GM06990 (cell line): ENCODE results near the gene C19orf73.
A peak's percentile ranks its signal among the peaks of the same experiment; 100 is the strongest.

Experiments used
- DNase-seq: peaks from one replicate; pipeline ENCODE4 v3.0.0-alpha.2; 2011; ENCODE audit not compliant: insufficient read length; ENCODE audit errors: extremely low read depth
- H3K27me3 ChIP-seq: replicated peaks from 2 replicates; pipeline ENCODE4 v1.6.0; 2011; ENCODE audit warnings: low read length; ENCODE audit not compliant: control insufficient read depth, insufficient read depth
- H3K36me3 ChIP-seq: 2 replicates; pipeline ENCODE4 v1.5.1; 2011; ENCODE audit warnings: low read length; ENCODE audit not compliant: control insufficient read depth, insufficient read depth
- H3K4me3 ChIP-seq: replicated peaks from 2 replicates; pipeline ENCODE4 v1.5.1; 2011; ENCODE audit warnings: low read depth, mild to moderate bottlenecking, control low read depth, low read length
- TF ChIP-seq, protein P1 (sequence below): IDR thresholded peaks from 2 replicates; pipeline ENCODE4 v1.5.1; 2011; ENCODE audit warnings: low read length, control low read depth, mild to moderate bottlenecking, inconsistent platforms; ENCODE audit not compliant: insufficient read depth, poor library complexity, severe bottlenecking

C19orf73 gene, protein sequence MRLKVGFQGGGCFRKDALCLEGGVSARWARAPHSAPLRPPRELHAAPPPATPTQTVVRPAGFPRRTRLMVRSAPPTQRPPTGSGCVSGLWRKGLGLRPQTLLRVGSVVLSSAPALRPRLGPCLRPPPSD

DNA sequence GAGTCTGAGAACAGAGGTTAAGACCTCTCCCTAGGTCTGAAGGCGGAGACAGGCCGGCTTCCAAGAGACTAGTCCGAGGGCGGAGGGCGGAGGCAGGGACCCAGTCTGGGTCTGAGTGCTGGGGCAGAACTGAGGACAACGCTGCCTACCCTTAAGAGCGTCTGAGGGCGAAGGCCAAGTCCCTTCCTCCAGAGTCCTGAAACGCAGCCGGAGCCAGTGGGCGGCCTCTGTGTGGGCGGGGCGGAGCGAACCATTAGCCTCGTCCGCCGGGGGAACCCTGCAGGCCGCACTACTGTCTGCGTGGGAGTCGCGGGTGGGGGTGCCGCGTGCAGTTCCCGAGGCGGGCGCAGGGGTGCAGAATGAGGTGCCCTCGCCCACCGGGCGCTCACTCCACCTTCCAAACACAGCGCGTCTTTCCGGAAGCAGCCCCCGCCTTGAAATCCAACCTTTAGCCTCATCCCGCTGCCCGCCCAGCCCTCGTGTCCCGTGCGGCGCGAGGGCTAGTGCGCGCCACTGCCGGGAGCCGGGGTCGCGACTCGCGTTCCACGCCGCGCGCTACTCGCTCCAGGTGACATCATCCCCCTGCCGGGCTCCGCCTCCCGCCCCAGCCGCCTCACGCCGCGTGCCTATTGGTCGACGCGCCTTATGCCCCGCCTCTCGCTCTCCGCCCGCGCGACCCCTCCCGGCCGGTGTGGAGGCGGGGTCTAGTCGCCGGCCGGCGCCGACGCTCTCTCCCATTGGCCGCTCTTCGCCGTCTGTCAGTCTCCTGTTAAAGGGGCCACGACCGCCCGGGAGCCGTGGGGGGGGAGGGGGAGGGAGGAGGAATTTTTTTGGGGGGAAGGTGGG lies at the start of gene C19orf73:
TSS of gene C19orf73 (minus strand) at position 579 of the 846 bp plus-strand sequence. CDS start at position 458, 121 bp downstream.
- Histone ChIP-seq H3K27me3 (no peaks in the 10 kb centered on the region; the same call in 1 of the 2 replicates), H3K4me3 (peak within 1 kb of the TSS; percentile 73), H3K36me3 (no peaks in the 10 kb centered on the region)
- DNase-seq, result peak; percentile 97
- TF ChIP-seq, protein P1, sequence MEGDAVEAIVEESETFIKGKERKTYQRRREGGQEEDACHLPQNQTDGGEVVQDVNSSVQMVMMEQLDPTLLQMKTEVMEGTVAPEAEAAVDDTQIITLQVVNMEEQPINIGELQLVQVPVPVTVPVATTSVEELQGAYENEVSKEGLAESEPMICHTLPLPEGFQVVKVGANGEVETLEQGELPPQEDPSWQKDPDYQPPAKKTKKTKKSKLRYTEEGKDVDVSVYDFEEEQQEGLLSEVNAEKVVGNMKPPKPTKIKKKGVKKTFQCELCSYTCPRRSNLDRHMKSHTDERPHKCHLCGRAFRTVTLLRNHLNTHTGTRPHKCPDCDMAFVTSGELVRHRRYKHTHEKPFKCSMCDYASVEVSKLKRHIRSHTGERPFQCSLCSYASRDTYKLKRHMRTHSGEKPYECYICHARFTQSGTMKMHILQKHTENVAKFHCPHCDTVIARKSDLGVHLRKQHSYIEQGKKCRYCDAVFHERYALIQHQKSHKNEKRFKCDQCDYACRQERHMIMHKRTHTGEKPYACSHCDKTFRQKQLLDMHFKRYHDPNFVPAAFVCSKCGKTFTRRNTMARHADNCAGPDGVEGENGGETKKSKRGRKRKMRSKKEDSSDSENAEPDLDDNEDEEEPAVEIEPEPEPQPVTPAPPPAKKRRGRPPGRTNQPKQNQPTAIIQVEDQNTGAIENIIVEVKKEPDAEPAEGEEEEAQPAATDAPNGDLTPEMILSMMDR, result no peak

DNA sequence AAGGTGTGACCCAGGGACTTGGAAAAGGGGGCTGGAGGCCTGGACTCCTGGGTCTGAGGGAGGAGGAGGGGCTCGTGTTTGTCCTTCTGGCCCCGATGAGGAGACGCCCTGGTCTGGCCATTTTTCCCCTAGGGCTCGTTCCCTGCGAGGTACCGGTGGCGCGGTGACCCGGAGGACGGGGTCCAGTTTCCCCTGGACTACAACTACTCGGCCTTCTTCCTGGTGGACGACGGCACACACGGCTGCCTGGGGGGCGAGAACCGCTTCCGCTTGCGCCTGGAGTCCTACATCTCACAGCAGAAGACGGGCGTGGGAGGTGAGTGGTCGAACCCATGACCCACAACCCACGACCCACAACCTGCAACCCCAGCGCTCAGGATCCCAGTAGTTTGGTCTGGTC lies 49.5 kb upstream of the C19orf73 start:
- Histone ChIP-seq H3K36me3 (no peaks in the 10 kb centered on the region), H3K27me3 (peaks cover 2% of the 10 kb centered on the region; the same call in 1 of the 2 replicates), H3K4me3 (no peak overlapping the region)
- DNase-seq, result no peak
- TF ChIP-seq, protein P1, result no peak

DNA sequence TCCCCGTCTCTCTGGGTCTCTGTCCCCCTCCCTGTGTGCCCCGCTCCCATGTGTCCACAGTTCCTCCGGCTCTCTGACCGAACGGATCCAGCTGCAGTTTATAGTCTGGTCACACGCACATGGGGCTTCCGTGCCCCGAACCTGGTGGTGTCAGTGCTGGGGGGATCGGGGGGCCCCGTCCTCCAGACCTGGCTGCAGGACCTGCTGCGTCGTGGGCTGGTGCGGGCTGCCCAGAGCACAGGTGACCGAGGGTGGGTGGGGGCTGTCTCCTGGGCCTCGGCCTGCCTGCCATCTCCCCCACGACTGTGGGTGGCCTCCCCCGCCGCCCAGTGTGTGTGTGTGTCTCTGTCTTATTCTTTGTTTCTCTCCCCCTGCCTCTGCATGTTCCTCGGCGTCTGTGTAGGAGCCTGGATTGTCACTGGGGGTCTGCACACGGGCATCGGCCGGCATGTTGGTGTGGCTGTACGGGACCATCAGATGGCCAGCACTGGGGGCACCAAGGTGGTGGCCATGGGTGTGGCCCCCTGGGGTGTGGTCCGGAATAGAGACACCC lies 49.0 kb upstream of the C19orf73 start:
- Histone ChIP-seq H3K36me3 (no peaks in the 10 kb centered on the region), H3K27me3 (peaks cover 2% of the 10 kb centered on the region; the same call in 1 of the 2 replicates), H3K4me3 (no peak overlapping the region)
- no peak for DNase-seq
- TF ChIP-seq, protein P1, result no peak

GRCh38 chr19:49165865-49166301 lies 46.9 kb upstream of the C19orf73 start:
- DNase-seq, result no peak
- Histone ChIP-seq H3K36me3 (no peaks in the 10 kb centered on the region), H3K4me3 (no peak overlapping the region), H3K27me3 (peaks cover 2% of the 10 kb centered on the region; the same call in 1 of the 2 replicates)
- TF ChIP-seq, protein P1, result no peak

- Histone ChIP-seq H3K27me3 (peaks cover 2% of the 10 kb centered on the region; the same call in 1 of the 2 replicates), H3K4me3 (no peak overlapping the region), H3K36me3 (no peaks in the 10 kb centered on the region)
- TF ChIP-seq, protein P1, result no peak
- DNase-seq, result no peak
These were observed 46.3 kb upstream of the C19orf73 start for GRCh38 chr19:49165111-49165750.
